Esophagus muscularis mucosa (tissue), 4 donors: ENCODE results near the gene IL15RA.
"Not testable (repeated sequence)": the region's sequence is repeated elsewhere in the genome, so short reads cannot be mapped to it uniquely, and the experiment has no call there.

ENCODE experiments used
- CTCF ChIP-seq, 3 experiments: fragments of 200-600 bp in 2 of 3; fragments of 450-650 bp in 1 of 3; sonication (generic) in 2 of 3; IDR thresholded peaks; one replicate each; pipeline ENCODE4 v1.5.1; 2017 to 2019; ENCODE audit warnings: antibody characterized with exemption in 3 of 3, mild to moderate bottlenecking in 2 of 3, moderate library complexity in 1 of 3
- EP300 ChIP-seq: sonication (generic); formaldehyde crosslinking; IDR thresholded peaks from one replicate; pipeline ENCODE4 v1.6.1; 2017; ENCODE audit warnings: antibody characterized with exemption
- POLR2A ChIP-seq: fragments of 450-650 bp; IDR thresholded peaks from one replicate; pipeline ENCODE4 v1.6.1; 2017; ENCODE audit warnings: antibody characterized with exemption, moderate library complexity, mild to moderate bottlenecking, low read depth
- POLR2AphosphoS5 ChIP-seq, 2 donors: sonication (generic); formaldehyde crosslinking; IDR thresholded peaks; one replicate each; pipeline ENCODE4 v1.6.1; 2017; ENCODE audit warnings: antibody characterized with exemption in 2 of 2

GRCh38 chr10:6005161-6005804 is 27.9 kb upstream of the IL15RA start:
- not testable (repeated sequence) for TF ChIP-seq CTCF (IDR thresholded peaks at IDR 0.05); POLR2AphosphoS5 (IDR thresholded peaks at IDR 0.05); EP300; POLR2A
